ENCODE data around the gene EHD1.

EHD1 gene

GRCh38 chr11:64893194-64894069, 15.0 kb upstream of the EHD1 start:
- H3K9me2 ChIP-seq (replicated peaks; ENCODE audit: insufficient read depth, low read length): no peaks in the 10 kb centered on the region
- H3K9me3 ChIP-seq (replicated peaks; ENCODE audit: insufficient read depth, low read length): no peaks in the 10 kb centered on the region
- no peaks in the 10 kb centered on the region for H3K4me1 ChIP-seq (ENCODE audit: low read length)
- TF ChIP-seq EZH2phosphoT487 (IDR thresholded peaks at IDR 0.05; ENCODE audit: low read length): no peak
- TF ChIP-seq EZH2 (optimal IDR thresholded peaks at IDR 0.05; ENCODE audit: low read depth, low read length): no peak
- TF ChIP-seq CTCF (IDR thresholded peaks at IDR 0.05; ENCODE audit: low read length): no peak
- no peaks in the 10 kb centered on the region for H4K20me1 ChIP-seq (ENCODE audit: insufficient read depth, low read length)
- no peaks in the 10 kb centered on the region for H3F3A ChIP-seq (ENCODE audit: insufficient read depth, low read length)
- no peak for DNase-seq
- H2AFZ ChIP-seq (ENCODE audit: low read length): no peak overlapping the region
- no peak overlapping the region for H3K27ac ChIP-seq (ENCODE audit: low read length)
- no peak overlapping the region for H3K4me2 ChIP-seq (ENCODE audit: low read depth, low read length)
- no peaks in the 10 kb centered on the region for H3K36me3 ChIP-seq (replicated peaks; ENCODE audit: insufficient read depth, low read length)
- no peaks in the 10 kb centered on the region for H3K27me3 ChIP-seq (replicated peaks; ENCODE audit: insufficient read depth, low read length)
- H3K79me2 ChIP-seq (ENCODE audit: low read length): no peaks in the 10 kb centered on the region
- H3K9ac ChIP-seq (ENCODE audit: low read length): no peak overlapping the region
- H3K4me3 ChIP-seq (ENCODE audit: low read length): no peak overlapping the region

- Histone ChIP-seq H3K4me1 (ENCODE audit: low read length) (0 out of 2 replicates have a peak, but pooled peaks cover 2% of the 10 kb centered on the region), H3K4me2 (ENCODE audit: low read depth, low read length) (no peak overlapping the region), H3K9me2 (replicated peaks; ENCODE audit: insufficient read depth, low read length) (no peaks in the 10 kb centered on the region), H3K9ac (ENCODE audit: low read length) (no peak overlapping the region), H3K4me3 (ENCODE audit: low read length) (no peak overlapping the region), H4K20me1 (ENCODE audit: insufficient read depth, low read length) (no peaks in the 10 kb centered on the region), H3K36me3 (replicated peaks; ENCODE audit: insufficient read depth, low read length) (no peaks in the 10 kb centered on the region), H3K27me3 (replicated peaks; ENCODE audit: insufficient read depth, low read length) (no peaks in the 10 kb centered on the region), H3K9me3 (replicated peaks; ENCODE audit: insufficient read depth, low read length) (no peaks in the 10 kb centered on the region), H3K27ac (ENCODE audit: low read length) (no peak overlapping the region), H2AFZ (ENCODE audit: low read length) (no peak overlapping the region), H3K79me2 (ENCODE audit: low read length) (no peaks in the 10 kb centered on the region), H3F3A (ENCODE audit: insufficient read depth, low read length) (no peaks in the 10 kb centered on the region)
- no peak for DNase-seq
- no peak for TF ChIP-seq CTCF (IDR thresholded peaks at IDR 0.05; ENCODE audit: low read length)
- TF ChIP-seq EZH2 (optimal IDR thresholded peaks at IDR 0.05; ENCODE audit: low read depth, low read length): no peak
- TF ChIP-seq EZH2phosphoT487 (IDR thresholded peaks at IDR 0.05; ENCODE audit: low read length): no peak
Observed at GRCh38 chr11:64892838-64893193, 14.4 kb upstream of the EHD1 start.

GRCh38 chr11:64892411-64892831, 14.0 kb upstream of the EHD1 start:
- Histone ChIP-seq H3K9me2 (replicated peaks; ENCODE audit: insufficient read depth, low read length) (no peaks in the 10 kb centered on the region), H3F3A (ENCODE audit: insufficient read depth, low read length) (no peaks in the 10 kb centered on the region), H3K27ac (ENCODE audit: low read length) (no peak overlapping the region), H3K4me2 (ENCODE audit: low read depth, low read length) (no peak overlapping the region), H4K20me1 (ENCODE audit: insufficient read depth, low read length) (no peaks in the 10 kb centered on the region), H3K36me3 (replicated peaks; ENCODE audit: insufficient read depth, low read length) (no peaks in the 10 kb centered on the region), H3K27me3 (replicated peaks; ENCODE audit: insufficient read depth, low read length) (no peaks in the 10 kb centered on the region), H3K4me3 (ENCODE audit: low read length) (no peak overlapping the region), H3K9ac (ENCODE audit: low read length) (no peak overlapping the region), H2AFZ (ENCODE audit: low read length) (no peak overlapping the region), H3K79me2 (ENCODE audit: low read length) (no peaks in the 10 kb centered on the region), H3K9me3 (replicated peaks; ENCODE audit: insufficient read depth, low read length) (no peaks in the 10 kb centered on the region), H3K4me1 (ENCODE audit: low read length) (0 out of 2 replicates have a peak, but pooled peaks cover 2% of the 10 kb centered on the region)
- TF ChIP-seq EZH2phosphoT487 (IDR thresholded peaks at IDR 0.05; ENCODE audit: low read length) (no peak), EZH2 (optimal IDR thresholded peaks at IDR 0.05; ENCODE audit: low read depth, low read length) (no peak), CTCF (IDR thresholded peaks at IDR 0.05; ENCODE audit: low read length) (no peak)
- no peak for DNase-seq

Measured in MM.1S (cell line).